ENCODE data around the gene HELZ.

DNA sequence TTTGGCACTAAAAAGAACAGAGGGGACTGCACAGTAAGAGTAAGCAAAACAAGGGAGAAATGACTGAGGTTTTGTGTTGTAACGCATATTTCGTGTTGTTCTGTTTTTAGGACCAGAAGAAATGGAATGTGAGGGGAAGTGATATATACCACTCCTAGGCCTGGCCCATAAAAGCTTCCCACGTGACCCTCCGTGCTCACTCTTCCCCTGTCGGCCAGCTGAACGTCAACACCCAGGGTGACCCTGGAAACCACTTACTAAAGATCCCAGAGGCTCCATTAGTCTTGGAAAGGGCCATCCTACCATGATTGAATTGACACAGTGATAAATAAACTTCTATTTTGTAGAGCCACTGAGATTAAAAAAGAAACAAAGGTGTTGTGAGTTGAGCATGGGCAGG, 79.8 kb downstream of the HELZ start:
- TF ChIP-seq, protein P1, sequence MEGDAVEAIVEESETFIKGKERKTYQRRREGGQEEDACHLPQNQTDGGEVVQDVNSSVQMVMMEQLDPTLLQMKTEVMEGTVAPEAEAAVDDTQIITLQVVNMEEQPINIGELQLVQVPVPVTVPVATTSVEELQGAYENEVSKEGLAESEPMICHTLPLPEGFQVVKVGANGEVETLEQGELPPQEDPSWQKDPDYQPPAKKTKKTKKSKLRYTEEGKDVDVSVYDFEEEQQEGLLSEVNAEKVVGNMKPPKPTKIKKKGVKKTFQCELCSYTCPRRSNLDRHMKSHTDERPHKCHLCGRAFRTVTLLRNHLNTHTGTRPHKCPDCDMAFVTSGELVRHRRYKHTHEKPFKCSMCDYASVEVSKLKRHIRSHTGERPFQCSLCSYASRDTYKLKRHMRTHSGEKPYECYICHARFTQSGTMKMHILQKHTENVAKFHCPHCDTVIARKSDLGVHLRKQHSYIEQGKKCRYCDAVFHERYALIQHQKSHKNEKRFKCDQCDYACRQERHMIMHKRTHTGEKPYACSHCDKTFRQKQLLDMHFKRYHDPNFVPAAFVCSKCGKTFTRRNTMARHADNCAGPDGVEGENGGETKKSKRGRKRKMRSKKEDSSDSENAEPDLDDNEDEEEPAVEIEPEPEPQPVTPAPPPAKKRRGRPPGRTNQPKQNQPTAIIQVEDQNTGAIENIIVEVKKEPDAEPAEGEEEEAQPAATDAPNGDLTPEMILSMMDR (IDR thresholded peaks at IDR 0.05 in 8 of 11, conservative IDR thresholded peaks at IDR 0.05 in 3 of 11): peak in 3 of 11 experiments; percentile 8 to 23 (median 16)
- no peak for TF ChIP-seq POLR2A (IDR thresholded peaks at IDR 0.05)
- peak in 1 of 3 donors; percentile 12 for TF ChIP-seq POLR2AphosphoS5 (IDR thresholded peaks at IDR 0.05)
